Measurements from ENCODE around the gene TMEM59L.

- TF ChIP-seq POLR2AphosphoS5 (IDR thresholded peaks at IDR 0.05; ENCODE audit: low read depth, low read length) (no peak), CTCF (IDR thresholded peaks at IDR 0.05) (no peak), SMC3 (IDR thresholded peaks at IDR 0.05; ENCODE audit: low read depth, low read length) (no peak), EP300 (IDR thresholded peaks at IDR 0.05; ENCODE audit: borderline replicate concordance in 1 of 2, low read depth in 1 of 2, low read length in 1 of 2) (no peak)
Observed at GRCh38 chr19:18593367-18594095, 19.1 kb upstream of the TMEM59L start.

Measured in SK-N-SH (cell line).